HCT116 (cell line): ENCODE data around the gene TANC1. TPM values are rescaled to one million over a fixed set of nuclear protein-coding genes. Genes with fewer than 3 reads are reported as not detected.

Experiments used
- ATAC-seq: fragments of 200-7000 bp; cut with Tn5 transposase; 2 replicates; pipeline ENCODE4 v1.9.1; 2020; ENCODE audit warnings: mild to moderate bottlenecking, moderate library complexity
- BruUV-seq: library from RNA; stranded (reverse); fragments of 400-500 nt; replicated peaks from 2 replicates; lab custom pipeline; 2021; lab: Mats Ljungman, UMichigan
- CTCF ChIA-PET: fragments of 300-600 bp; sonication (Branson Sonifier 250); formaldehyde crosslinking; loops from one replicate; lab custom pipeline; 2021; ENCODE audit warnings: antibody characterized with exemption; lab: Charles Lee
- POLR2A ChIA-PET: fragments of 300-600, 350-600 bp; sonication (Branson Sonifier 250); formaldehyde crosslinking; loops from one replicate; lab custom pipeline; 2021; ENCODE audit warnings: antibody characterized with exemption; lab: Charles Lee
- RAD21 ChIA-PET, 2 experiments: fragments of 300-600 bp; sonication (Branson Sonifier 250); formaldehyde crosslinking; loops; one replicate each; lab custom pipeline; 2023; ENCODE audit warnings: low total read pairs in 2 of 2; ENCODE audit not compliant: uncharacterized antibody in 2 of 2, unreplicated experiment in 2 of 2, low non-redundant PET in 1 of 2; lab: Charles Lee
- DNase-seq: peaks from one replicate; pipeline ENCODE4 v3.0.0-alpha.2; 2010; ENCODE audit warnings: low read depth, low spot score
- H2AFZ ChIP-seq: fragments of 200-600 bp; shearing (Covaris generic), sonication (generic); 2 replicates; pipeline ENCODE4 v1.6.1; 2017; ENCODE audit warnings: low read depth, mixed run types, mixed read lengths, antibody characterized with exemption, low read length; ENCODE audit not compliant: poor library complexity, severe bottlenecking
- H3K27ac ChIP-seq: 2 replicates; pipeline ENCODE4 v1.5.1; 2012; ENCODE audit warnings: low read depth, low read length
- H3K27me3 ChIP-seq: fragments of 200-600 bp; sonication (generic); 2 replicates; pipeline ENCODE4 v1.6.1; 2016; ENCODE audit warnings: mixed run types, low read length, mixed read lengths; ENCODE audit not compliant: insufficient read depth
- H3K36me3 ChIP-seq, 2 experiments: fragments of 200-500 bp in 1 of 2; fragments of 200-600 bp in 1 of 2; sonication (Bioruptor generic) in 1 of 2; sonication (generic) in 1 of 2; 2 replicates each; pipeline versions ENCODE4 v1.5.1 to v1.6.1; 2014 to 2016; ENCODE audit warnings: low read length in 2 of 2, inconsistent platforms in 1 of 2, mixed read lengths in 1 of 2, mixed run types in 1 of 2; ENCODE audit not compliant: insufficient read depth in 2 of 2, control insufficient read depth in 1 of 2
- H3K4me1 ChIP-seq, 2 experiments: fragments of 200-600 bp in 1 of 2; sonication (generic) in 1 of 2; 2 replicates each; pipeline versions ENCODE4 v1.5.1 to v1.6.1; 2012 to 2017; ENCODE audit warnings: low read length in 2 of 2, inconsistent platforms in 1 of 2, mild to moderate bottlenecking in 1 of 2, mixed read lengths in 1 of 2, mixed run types in 1 of 2, moderate library complexity in 1 of 2; ENCODE audit not compliant: insufficient read depth in 2 of 2, control insufficient read depth in 1 of 2
- H3K4me2 ChIP-seq: fragments of 200-600 bp; sonication (generic); 2 replicates; pipeline ENCODE4 v1.6.1; 2017; ENCODE audit warnings: mixed run types, low read length, mixed read lengths
- H3K4me3 ChIP-seq, 2 experiments: fragments of 200-600 bp in 1 of 2; sonication (generic) in 1 of 2; replicated peaks in 1 of 2; 2 replicates each; pipeline ENCODE4 v1.5.1; 2011 to 2016; ENCODE audit warnings: low read length in 2 of 2, control low read depth in 1 of 2, low read depth in 1 of 2, mild to moderate bottlenecking in 1 of 2, mixed read lengths in 1 of 2, mixed run types in 1 of 2
- H3K79me2 ChIP-seq: fragments of 200-600 bp; sonication (generic); 2 replicates; pipeline ENCODE4 v1.6.1; 2017; ENCODE audit warnings: mild to moderate bottlenecking, mixed run types, low read length, moderate library complexity, mixed read lengths; ENCODE audit not compliant: insufficient read depth
- H3K9ac ChIP-seq: fragments of 200-600 bp; sonication (generic); 2 replicates; pipeline ENCODE4 v1.6.1; 2016; ENCODE audit warnings: low read length, mixed read lengths
- H3K9me2 ChIP-seq: fragments of 200-600 bp; sonication (generic), shearing (Covaris generic); 2 replicates; pipeline ENCODE4 v1.6.1; 2017; ENCODE audit warnings: mixed run types, mild to moderate bottlenecking, moderate library complexity; ENCODE audit not compliant: insufficient read depth
- H3K9me3 ChIP-seq, 2 experiments: fragments of 200-500 bp in 1 of 2; fragments of 200-600 bp in 1 of 2; sonication (Bioruptor generic) in 1 of 2; sonication (generic) in 1 of 2; 2 replicates each; pipeline ENCODE4 v1.6.1; 2014 to 2017; ENCODE audit warnings: low read length in 2 of 2, mixed read lengths in 2 of 2, inconsistent platforms in 1 of 2, low read depth in 1 of 2, mild to moderate bottlenecking in 1 of 2, mixed run types in 1 of 2, moderate library complexity in 1 of 2; ENCODE audit not compliant: control insufficient read depth in 1 of 2, insufficient read depth in 1 of 2
- H4K20me1 ChIP-seq: fragments of 200-600 bp; sonication (generic), shearing (Covaris generic); 2 replicates; pipeline ENCODE4 v1.6.1; 2017; ENCODE audit warnings: mixed run types, mild to moderate bottlenecking, moderate library complexity; ENCODE audit not compliant: insufficient read depth
- ATF3 ChIP-seq: IDR thresholded peaks from 2 replicates; pipeline ENCODE4 v1.6.1; 2012
- CEBPB ChIP-seq: IDR thresholded peaks from 2 replicates; pipeline ENCODE4 v1.6.1; 2012; ENCODE audit warnings: low read depth
- ELF1 ChIP-seq: IDR thresholded peaks from 2 replicates; pipeline ENCODE4 v1.6.1; 2012; ENCODE audit warnings: low read depth, borderline replicate concordance
- EZH2 ChIP-seq: fragments of 200-600 bp; sonication (generic); IDR thresholded peaks from 2 replicates; pipeline ENCODE4 v1.6.1; 2017; ENCODE audit warnings: antibody characterized with exemption, mixed run types
- RAD21 ChIP-seq: IDR thresholded peaks from 2 replicates; pipeline ENCODE4 v1.6.1; 2012; ENCODE audit warnings: low read depth, mild to moderate bottlenecking
- SIN3A ChIP-seq: IDR thresholded peaks from 2 replicates; pipeline ENCODE4 v1.6.1; 2012; ENCODE audit warnings: low read depth
- SRF ChIP-seq: IDR thresholded peaks from 2 replicates; pipeline ENCODE4 v1.6.1; 2012; ENCODE audit warnings: low read depth
- ZBTB33 ChIP-seq: IDR thresholded peaks from 2 replicates; pipeline ENCODE4 v1.6.1; 2011; ENCODE audit warnings: mild to moderate bottlenecking, low read length, moderate library complexity; ENCODE audit not compliant: insufficient replicate concordance; ENCODE audit errors: extremely low read depth
- intact Hi-C: fragments of 100-400 bp; cut with micrococcal nuclease; formaldehyde crosslinking; loops from 2 replicates; pipeline ENCODE4 v1.10.0; 2022
- total RNA-seq: library from RNA; stranded (reverse); gene quantifications from one replicate; pipeline ENCODE4 v1.2.1, GENCODE V29; 2021; ENCODE audit not compliant: unreplicated experiment

Gene TANC1
- total RNA-seq, 1 experiment from 2014 or later, result 15.1 TPM

- Histone ChIP-seq H2AFZ (no peak overlapping the region), H3K36me3 (no peaks in the 10 kb centered on the region), H3K27me3 (no peaks in the 10 kb centered on the region), H4K20me1 (no peaks in the 10 kb centered on the region), H3K9ac (no peak overlapping the region), H3K9me3 (peaks cover 3 to 9% of the 10 kb centered on the region in 2 experiments; a peak in 2 of 4 replicates), H3K4me3 (no peak overlapping the region), H3K79me2 (peaks cover 4% of the 10 kb centered on the region; the same call in 1 of the 2 replicates), H3K27ac (no peak overlapping the region), H3K9me2 (no peaks in the 10 kb centered on the region), H3K4me2 (no peak overlapping the region), H3K4me1 (peaks cover 17% of the 10 kb centered on the region in 2 experiments)
- RAD21 ChIA-PET, result no interaction called here
- intact Hi-C loops, result no loop called here
- no peak for ATAC-seq
- CTCF ChIA-PET, result interaction anchor here (1.0 kb wide), 1 partner anchor 23 kb away, joined by 4 read pairs; no protein-coding TSS in a partner anchor
- POLR2A ChIA-PET, result no interaction called here
- TF ChIP-seq RAD21 (no peak), SRF (no peak), CEBPB (no peak), ELF1 (no peak), ZBTB33 (no peak), SIN3A (no peak), ATF3 (no peak), EZH2 (no peak)
- BruUV-seq, result no TSS peak
- DNase-seq, result no peak
These were observed 127.4 kb downstream of the TANC1 start for GRCh38 chr2:159095813-159096212.
